Measurements from ENCODE around the gene VIL1. TPM values are rescaled to one million over a fixed set of nuclear protein-coding genes. Genes with fewer than 3 reads are reported as not detected.

Gene VIL1
- total RNA-seq, 1 experiment from 2014 or later = not detected

DNA sequence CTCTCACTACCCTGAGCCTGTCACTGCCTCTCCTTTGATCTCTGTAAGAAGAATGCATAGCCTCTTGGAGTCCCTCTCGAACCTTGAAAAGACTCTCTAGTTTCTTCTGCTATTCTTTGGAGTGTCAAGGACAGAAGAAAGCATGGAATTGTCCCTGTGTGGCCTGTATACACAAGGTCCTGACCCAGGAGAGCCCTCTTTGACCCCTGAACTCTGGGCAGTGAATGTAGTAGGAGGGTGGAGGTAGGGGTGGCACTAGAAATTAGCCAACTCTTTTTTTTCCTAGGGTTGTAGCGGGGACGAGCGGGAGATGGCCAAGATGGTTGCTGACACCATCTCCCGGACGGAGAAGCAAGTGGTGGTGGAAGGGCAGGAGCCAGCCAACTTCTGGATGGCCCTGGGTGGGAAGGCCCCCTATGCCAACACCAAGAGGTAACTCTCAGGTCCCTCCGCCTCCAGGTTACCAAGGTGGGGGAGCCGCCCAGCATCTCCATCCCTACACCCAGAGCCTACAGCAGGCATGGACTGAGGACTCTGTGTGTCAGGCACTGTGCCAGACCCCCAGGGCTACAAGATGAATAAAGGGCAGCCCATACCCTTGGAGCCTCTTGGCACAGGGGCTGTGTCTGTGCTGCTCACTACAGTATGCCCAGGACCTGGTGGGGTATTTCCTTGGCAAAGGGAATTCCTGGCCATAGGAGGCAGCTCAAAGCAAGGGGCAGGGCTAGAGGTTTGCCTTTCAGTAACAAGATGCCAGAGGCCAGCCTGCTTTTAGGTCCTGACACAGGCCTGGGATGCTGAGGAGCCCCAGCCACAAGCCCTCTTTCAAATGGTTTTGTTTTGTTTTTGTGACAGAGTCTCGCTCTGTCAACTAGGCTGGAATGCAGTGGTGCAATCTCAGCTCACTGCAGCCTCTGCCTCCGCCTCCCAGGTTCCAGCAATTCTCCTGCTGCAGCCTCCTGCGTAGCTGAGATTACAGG is 16.4 kb downstream of the VIL1 start:
- no peak for DNase-seq (ENCODE audit: low spot score)
- CTCF ChIA-PET = no interaction called here

GRCh38 chr2:218436992-218437391 is 18.1 kb downstream of the VIL1 start:
- Histone ChIP-seq H3K27ac (ENCODE audit: low read depth, low read length, poor library complexity, severe bottlenecking) (no peak overlapping the region), H3K27me3 (replicated peaks; ENCODE audit: insufficient read depth, low read depth, low read length, poor library complexity) (no peaks in the 10 kb centered on the region), H3K36me3 (ENCODE audit: insufficient read depth, low read length, poor library complexity, severe bottlenecking) (no peaks in the 10 kb centered on the region), H3K4me1 (ENCODE audit: insufficient read depth, low read length, poor library complexity, severe bottlenecking) (no peaks in the 10 kb centered on the region), H3K4me3 (ENCODE audit: low read depth, low read length, poor library complexity, severe bottlenecking) (no peak overlapping the region), H3K9me3 (ENCODE audit: low read depth, low read length, poor library complexity, severe bottlenecking) (no peaks in the 10 kb centered on the region)
- ChIA-PET POLR2A (ENCODE audit: low non-redundant PET) (no interaction called here), CTCF (no interaction called here)
- intact Hi-C loops (cut with micrococcal nuclease; ENCODE audit: unreplicated experiment) = no loop called here
- BruUV-seq (replicated peaks) = no TSS peak
- no peak for TF ChIP-seq EZH2 (IDR thresholded peaks at IDR 0.05; ENCODE audit: borderline replicate concordance, low read depth, low read length, poor library complexity, severe bottlenecking)
- TF ChIP-seq CTCF (conservative IDR thresholded peaks at IDR 0.05; ENCODE audit: low read depth, low read length) = no peak
- DNase-seq (ENCODE audit: low spot score) = no peak

More for the DNA sequence above, 16.4 kb downstream of the VIL1 start:
- POLR2A ChIA-PET (ENCODE audit: low non-redundant PET) = no interaction called here
- Histone ChIP-seq H3K9me3 (ENCODE audit: low read depth, low read length, poor library complexity, severe bottlenecking) (no peaks in the 10 kb centered on the region), H3K4me1 (ENCODE audit: insufficient read depth, low read length, poor library complexity, severe bottlenecking) (no peaks in the 10 kb centered on the region), H3K27me3 (replicated peaks; ENCODE audit: insufficient read depth, low read depth, low read length, poor library complexity) (no peaks in the 10 kb centered on the region), H3K4me3 (ENCODE audit: low read depth, low read length, poor library complexity, severe bottlenecking) (no peak overlapping the region), H3K27ac (ENCODE audit: low read depth, low read length, poor library complexity, severe bottlenecking) (no peak overlapping the region), H3K36me3 (ENCODE audit: insufficient read depth, low read length, poor library complexity, severe bottlenecking) (no peaks in the 10 kb centered on the region)
- no peak for TF ChIP-seq CTCF (conservative IDR thresholded peaks at IDR 0.05; ENCODE audit: low read depth, low read length)
- intact Hi-C loops (cut with micrococcal nuclease; ENCODE audit: unreplicated experiment) = no loop called here
- no TSS peak for BruUV-seq (replicated peaks)

GRCh38 chr2:218437969-218438368 is 19.0 kb downstream of the VIL1 start:
- ChIA-PET POLR2A (ENCODE audit: low non-redundant PET) (no interaction called here), CTCF (no interaction called here)

More at GRCh38 chr2:218437969-218438368, 19.0 kb downstream of the VIL1 start:
- no peak for DNase-seq (ENCODE audit: low spot score)
- Histone ChIP-seq H3K36me3 (ENCODE audit: insufficient read depth, low read length, poor library complexity, severe bottlenecking) (no peaks in the 10 kb centered on the region), H3K27me3 (replicated peaks; ENCODE audit: insufficient read depth, low read depth, low read length, poor library complexity) (no peaks in the 10 kb centered on the region), H3K27ac (ENCODE audit: low read depth, low read length, poor library complexity, severe bottlenecking) (no peak overlapping the region), H3K9me3 (ENCODE audit: low read depth, low read length, poor library complexity, severe bottlenecking) (no peaks in the 10 kb centered on the region), H3K4me1 (ENCODE audit: insufficient read depth, low read length, poor library complexity, severe bottlenecking) (no peaks in the 10 kb centered on the region), H3K4me3 (ENCODE audit: low read depth, low read length, poor library complexity, severe bottlenecking) (no peak overlapping the region)
- TF ChIP-seq EZH2 (IDR thresholded peaks at IDR 0.05; ENCODE audit: borderline replicate concordance, low read depth, low read length, poor library complexity, severe bottlenecking) = no peak
- no peak for TF ChIP-seq CTCF (conservative IDR thresholded peaks at IDR 0.05; ENCODE audit: low read depth, low read length)
- no TSS peak for BruUV-seq (replicated peaks)
- intact Hi-C loops (cut with micrococcal nuclease; ENCODE audit: unreplicated experiment) = no loop called here
